Hematopoietic multipotent progenitor cell (in vitro differentiated cells): Measurements from ENCODE around the gene UROC1. TPM values are rescaled to one million over a fixed set of nuclear protein-coding genes. Genes with fewer than 3 reads are reported as not detected.

ENCODE experiments used
- DNase-seq, 3 donors: peaks; one replicate each; pipeline ENCODE4 v3.0.0-alpha.2; 2011 to 2015; ENCODE audit warnings: low read depth in 2 of 3, low spot score in 2 of 3
- total RNA-seq: library from RNA; depleted of rRNA; stranded (reverse); fragments of >200 nt; gene quantifications from one replicate; pipeline ENCODE4 v1.2.3, GENCODE V29; 2012

The UROC1 gene
- total RNA-seq, 1 donor, result under 0.01 TPM

DNA sequence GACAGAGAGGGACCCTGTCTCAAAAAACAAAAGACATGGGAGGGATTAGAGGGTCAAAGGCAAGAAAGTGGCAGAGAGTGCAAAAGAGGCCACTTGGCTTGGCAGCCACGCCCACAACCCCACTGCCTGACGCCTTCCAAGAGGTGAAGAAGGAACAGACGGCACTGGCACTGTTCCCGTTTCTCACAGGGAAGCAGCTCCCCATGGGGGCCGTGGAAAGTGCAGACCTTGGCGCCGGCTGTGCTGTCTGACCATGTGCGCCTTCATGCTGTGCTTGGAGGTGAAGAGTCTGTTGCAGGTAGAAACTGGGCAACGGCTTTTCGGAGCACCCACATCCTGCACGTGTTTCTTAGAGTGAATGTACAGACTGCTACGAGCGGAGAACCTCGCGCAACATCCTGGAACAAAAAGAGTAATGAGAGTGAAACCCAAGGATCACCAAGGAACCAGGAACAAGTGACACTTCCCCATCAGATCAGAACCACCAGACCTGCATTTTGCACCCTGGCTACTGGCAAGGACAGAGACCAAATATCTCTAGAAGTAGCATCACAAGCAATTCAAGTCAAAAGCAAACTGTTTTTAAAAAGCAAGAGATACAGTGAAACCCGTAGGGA, 51.5 kb downstream of the UROC1 start:
- DNase-seq, result no peak

DNA sequence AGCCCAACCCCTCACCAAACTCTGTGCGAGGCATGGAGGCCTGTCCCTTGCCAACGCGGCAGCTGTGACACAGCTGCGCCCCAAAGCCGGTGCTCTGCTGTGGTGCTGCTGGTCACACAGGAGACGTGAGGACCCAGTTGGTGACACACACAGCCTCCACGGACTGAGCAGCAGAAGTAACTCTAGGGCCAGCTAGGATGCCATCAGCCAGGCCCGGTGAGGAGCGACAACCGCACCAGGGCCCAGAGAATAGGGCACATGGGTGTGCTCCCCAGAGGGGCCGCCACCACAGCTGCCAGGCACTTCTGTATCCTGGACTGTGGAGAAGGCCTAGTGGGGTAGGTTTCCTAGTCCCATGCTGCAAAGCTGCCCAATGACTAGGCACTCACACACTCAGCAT, 52.6 kb downstream of the UROC1 start:
- DNase-seq, result no peak

DNA sequence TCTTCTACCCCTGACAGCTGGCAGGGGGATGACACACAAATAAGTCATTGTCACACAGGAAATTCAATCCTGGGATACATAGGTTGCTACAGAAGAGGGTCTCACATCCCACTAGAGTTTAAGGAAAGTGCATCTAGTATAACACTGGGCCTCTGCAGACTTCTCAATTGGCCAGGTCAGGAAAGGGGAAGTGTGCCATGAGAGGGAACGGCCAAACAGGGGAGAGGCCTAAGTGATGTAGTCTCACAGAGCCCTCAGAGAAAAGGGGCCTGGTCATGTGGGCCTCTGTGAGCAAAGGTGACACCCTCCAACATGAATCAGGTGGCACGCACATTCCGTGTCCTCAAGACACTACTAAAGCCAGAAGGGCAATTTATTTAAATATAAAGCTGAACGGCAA, 53.1 kb downstream of the UROC1 start:
- no peak for DNase-seq

DNA sequence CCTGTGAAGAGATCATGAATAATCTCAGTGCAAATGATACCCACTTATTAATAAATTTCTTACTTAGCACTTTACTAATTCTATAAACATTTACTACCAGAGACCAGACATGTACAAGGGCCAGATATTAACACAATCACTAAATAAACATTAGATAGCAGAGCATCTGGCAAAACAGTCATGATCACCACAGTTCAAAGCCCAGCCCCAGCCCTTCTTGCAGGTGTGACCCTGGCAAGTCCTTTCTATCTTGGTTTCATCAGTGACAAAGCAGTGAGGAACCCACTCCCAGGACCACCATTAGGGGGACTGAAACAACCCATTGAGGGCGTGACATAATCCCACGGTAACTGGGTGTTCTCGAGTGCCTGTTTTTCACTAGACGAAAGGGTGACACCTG, 53.5 kb downstream of the UROC1 start:
- no peak for DNase-seq

DNA sequence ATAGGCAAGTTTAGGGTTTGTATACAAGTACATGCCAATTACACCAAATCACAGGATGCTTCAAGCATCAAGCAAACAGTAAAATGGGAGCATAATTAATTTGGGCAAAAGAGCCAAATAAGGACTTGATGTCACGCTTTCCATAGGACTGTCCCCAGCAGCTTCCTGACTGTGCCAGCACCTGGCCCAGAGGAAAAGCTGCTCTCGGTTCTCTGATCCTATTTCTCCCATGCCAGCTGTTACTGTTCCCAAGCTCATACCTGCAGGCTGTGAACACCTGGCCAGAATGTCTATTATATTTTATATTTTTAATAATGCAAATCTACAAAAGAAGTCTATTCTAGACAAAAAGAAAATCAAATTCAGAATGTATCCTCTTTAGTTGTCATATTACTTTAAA, 54.1 kb downstream of the UROC1 start:
- no peak for DNase-seq

DNA sequence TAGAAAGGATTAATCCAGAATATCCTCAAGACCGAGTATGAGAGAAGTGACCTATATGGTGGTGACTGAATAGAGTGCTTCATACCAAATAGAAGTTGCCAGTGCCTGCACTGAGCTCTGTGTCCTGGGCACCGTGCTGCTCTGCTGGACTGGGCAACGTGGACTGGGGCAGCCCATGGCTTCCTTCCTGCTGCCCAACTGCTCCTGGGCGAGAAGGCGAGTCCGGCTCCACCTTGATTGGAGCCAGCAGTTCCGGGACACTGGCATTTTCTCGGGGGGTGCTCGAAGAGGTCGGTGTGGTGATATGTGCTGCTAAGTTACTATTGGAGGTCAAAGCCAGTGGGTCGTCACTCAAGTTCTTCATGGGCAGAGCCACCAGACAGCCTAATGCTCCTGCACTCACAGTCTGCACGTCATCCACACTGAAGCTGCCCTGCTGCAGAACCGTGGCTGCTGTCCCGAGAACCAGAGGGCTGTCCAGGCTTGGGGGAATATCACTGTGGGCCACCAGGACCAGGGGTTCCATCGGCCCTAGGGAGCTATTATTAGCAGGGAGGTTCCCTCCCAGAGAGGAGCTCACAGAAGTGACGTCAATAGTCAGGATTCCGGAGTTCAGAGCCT, 56.0 kb downstream of the UROC1 start:
- no peak for DNase-seq

DNA sequence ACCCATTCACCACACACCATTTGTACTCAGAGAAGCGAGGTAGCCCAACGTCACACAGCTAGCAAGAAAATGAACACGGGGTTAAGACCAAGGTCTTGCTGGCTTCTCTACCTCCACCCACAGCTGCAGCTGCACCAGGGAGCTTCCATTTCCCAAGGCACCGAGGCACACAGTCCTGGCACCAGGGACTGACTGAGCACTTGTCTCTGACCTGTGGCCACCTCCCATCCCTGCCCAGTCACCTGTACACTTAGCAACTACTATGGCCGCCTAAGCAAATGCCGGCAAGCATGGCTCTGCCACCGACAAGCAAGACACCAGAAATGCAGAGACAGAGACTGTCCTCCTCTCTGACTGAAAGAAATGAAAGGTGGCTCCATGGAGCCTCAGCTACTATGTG, 57.2 kb downstream of the UROC1 start:
- DNase-seq, result no peak

DNA sequence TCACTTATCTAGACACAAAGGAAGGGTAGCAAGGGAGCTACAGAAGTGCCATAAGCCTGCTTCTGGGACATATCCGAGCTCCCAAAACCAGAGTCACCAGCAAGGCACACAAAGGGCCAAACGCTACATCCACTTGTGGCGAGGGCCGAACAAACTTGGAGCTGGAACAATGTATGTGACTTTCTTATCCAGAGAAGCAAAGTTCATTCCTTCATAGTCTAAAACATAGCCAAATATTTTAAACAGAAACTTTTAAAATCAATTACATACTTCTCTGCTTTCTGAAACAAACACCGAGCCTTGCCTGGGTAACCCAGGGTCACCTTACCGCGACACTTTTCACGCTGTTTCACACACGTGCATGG, 57.8 kb downstream of the UROC1 start:
- no peak for DNase-seq

DNA sequence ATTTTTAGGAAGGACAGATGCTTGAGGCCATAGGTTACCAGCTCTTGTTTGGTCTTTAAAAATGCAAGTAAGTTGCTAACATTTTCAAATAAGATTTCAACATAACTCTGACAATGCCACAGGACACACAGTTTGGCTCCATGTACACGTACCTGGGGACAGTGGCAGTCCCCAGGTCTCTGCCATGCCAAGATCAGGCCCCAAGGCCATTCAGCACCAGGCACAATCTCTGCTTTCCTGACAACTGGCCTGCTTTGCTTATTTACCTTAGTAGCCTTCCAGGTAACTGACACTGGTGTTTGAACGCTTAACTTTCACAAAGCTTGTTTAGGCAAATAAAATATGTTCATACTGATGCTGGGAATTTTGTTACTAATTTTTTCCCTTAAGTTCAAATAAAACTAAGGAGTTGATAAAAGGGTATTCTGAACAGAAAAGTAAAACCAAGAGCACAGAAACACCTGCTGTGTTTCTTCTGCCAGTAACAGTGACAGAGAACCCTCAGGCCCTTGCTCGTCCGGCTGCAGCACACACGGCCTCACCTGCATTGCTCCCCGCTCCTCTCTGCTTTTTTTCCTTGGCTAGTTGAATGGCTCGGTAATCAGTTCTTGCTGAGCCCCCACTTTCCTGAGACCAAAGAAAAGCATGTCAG, 58.3 kb downstream of the UROC1 start:
- no peak for DNase-seq

DNA sequence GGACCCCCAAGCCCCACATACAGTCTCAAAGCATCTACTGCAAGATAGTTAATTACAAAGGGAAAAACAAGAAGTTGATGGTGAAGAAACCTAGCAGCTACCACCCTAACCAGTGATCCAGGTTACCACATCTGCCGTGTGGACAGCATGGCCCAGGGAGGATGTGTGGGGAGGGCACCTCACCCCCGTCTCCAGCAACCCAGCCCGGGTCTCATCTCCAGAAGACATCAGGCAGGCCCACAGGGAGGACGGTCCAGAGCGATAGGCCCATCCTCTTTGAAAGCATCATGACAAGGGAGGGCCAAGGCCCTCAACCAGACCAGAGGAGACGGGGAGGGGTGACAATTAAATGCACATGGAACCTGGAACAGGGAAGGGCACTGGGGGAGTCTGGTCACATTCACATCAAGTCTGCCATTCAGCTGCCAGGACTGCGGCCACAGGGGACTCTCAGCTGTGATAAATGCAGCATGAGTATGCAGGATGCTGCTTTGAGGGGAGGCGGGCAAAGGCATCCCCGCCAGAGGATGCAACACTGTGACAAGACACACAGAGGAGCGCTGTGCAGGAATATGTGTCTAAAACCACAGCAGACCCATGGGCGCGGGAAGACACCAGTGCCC, 60.7 kb downstream of the UROC1 start:
- no peak for DNase-seq

DNA sequence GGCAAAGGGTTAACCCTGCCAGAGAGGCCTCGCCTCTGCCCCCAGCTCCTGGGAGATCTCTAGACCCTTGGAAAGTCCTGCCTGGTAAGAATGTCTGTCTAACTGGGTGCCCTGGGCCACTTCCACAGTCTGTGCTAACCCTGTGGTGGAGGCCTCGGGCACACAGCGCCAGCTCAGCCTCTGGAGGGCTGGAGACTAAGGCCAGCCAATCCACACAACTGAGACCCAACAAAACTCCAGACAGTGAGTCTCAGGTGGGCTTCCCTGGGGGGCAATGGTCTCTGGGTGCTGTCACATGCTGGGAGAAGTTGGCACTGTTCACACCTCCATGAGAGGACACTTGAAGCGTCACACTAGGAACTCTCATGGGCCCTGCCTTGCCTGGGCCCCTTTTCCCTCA, 61.4 kb downstream of the UROC1 start:
- no peak for DNase-seq

DNA sequence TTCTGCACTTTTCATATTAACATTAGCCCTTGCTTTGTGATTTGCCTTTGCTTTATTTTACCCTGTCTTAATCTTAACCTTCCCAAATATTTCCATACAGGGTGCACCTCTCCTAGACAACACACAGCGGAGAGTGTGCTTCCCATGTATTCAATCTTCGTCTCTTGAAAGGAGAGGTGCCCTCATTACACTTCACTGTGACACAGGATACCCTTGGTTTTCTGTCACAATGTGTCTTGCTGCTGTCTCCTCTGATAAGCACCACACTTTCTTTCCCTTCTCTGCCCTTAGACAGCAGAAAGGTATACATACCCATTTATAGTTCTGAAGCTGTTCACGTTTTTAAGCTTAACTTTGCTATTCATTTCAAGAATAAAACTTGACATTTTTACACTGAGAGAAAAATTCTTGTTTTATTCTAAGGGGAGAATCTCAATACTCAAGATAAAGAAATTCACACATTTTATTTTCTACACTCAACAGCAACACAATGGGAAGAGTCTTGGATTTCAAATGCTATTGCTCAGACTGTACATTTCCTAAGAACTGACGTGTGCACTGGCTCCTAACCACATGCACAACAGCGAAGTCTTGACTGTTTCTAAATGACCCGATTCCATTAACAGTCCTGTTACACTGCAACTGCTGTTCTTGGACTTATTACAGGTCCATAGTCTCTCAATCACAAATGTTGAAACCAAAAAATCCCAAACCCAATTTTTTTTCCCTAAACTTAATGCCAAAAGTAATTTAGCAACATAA, 63.0 kb downstream of the UROC1 start:
- no peak for DNase-seq

DNA sequence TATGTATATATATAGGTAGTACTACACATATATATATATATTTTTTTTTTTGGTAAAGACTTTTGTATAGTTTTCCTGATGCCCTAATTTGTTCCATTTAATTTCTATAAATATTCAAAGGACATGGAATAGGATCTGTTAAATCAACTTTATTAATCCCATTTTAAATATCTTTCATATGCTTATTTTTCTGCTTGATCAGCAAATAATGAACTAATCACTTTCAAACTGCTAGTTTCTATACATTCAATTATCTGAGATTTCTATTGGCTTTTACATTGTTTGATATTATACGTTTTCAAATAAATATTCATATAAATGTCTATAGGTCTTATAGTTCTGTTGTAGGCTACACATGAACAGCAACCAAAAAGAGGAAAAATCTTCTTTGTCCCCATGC, 63.5 kb downstream of the UROC1 start:
- DNase-seq, result no peak

DNA sequence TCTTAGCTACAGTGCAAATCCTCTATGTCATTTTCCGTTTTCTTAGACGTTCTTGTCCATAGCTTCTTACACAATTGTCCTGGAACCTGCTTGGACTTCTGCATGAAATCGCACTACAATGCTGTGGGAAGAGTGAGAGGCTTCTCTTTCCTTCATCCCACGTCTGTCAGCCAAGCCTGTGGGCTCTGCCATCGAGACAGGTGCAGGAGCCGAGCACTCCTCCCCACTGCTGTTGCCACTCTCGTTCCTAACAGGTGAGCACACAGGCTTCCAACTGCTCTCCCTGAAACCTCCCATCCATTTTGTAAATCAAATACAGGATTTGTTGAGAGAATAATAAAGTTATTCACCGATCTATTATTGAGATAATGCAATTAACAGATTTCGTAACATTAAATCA, 65.4 kb downstream of the UROC1 start:
- no peak for DNase-seq

DNA sequence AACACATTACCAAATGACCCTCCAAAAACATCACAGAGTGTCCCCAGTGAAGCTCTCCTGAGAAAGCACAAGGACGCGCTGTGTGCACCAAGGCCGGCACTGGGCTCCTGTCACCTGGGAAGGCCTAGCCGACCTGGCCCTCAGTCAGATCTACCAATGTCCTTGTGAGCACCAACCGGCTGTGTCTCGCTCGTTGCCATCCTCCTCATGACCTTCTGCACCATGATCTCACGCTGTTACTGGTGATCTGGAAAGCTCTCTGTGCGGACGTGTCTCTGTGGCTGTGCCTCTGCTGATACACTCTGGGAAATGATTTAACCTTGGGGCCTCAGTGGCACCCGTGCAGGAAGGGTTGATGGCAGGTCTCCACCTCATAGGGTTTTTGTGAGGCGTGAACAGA, 66.1 kb downstream of the UROC1 start:
- DNase-seq, result no peak

DNA sequence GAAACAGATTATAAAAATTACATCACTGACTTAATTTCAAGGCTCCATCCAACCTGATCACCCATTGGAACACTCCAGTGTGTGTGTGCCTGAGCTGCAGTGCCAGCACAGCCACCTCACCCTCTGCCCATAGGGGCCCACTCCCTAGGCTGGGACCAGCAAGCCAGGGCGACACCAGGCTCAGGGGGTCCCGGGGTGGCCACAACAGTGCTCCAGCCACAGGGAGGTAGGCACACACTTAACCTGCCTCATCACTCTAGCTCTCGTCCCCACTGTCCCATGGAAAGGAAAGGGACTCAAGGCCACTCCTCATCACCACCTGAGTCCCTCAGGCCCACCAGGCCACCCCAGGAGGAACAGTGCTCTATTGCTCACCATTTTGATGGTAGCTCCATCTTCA, 66.8 kb downstream of the UROC1 start:
- DNase-seq, result no peak

DNA sequence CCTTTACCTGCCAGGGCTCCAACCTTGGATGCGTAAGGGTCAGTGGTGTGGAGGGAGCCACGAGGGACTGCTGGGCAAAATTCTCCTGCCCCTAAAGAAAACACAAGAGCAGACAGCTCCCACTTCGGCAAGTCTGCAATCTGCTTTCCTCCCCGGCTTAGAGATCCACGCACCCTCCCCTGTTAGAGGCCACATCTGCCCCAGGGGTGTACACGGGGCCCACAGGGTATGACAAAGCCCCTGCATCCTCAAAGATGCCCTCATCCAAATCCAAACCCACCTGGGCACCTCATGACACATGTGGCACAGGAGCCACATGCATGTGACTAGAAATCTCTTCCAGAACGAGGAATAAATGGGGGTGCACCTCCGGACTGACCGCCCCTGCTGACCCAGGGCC, 67.4 kb downstream of the UROC1 start:
- no peak for DNase-seq

DNA sequence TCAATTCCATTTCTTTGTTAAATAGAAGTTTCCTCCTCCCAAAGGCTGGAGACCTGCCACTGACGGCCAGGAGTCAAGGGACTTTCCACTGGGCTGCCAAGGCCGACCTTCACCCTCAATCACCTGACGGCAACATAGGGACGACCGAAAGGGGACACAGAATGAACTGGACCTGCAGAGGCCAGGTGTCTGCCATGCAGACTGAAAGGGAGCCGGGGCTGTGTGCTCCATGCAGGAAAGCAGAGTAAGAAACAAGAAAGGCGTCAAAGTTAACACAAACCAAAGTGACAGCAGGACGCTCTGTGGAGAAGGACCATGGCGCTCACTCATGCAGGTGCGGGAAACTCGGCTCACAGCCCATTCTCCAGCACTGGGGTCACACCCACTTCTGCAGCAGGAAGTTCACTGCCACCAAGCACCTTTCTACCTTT, 67.9 kb downstream of the UROC1 start:
- DNase-seq, result no peak

DNA sequence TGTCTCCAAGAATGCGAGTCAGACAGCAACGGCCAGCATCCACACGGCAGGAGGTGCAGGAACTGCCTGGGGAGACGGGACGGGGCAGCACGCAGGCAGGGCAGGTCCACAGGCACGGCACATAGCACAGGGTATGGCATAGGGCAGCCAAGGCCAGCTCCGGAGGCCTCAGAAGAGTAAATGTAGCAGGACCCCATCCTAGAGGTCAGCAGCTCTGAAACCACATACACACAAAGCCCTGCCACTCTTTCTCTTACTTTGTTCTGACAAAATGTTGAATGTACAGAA, 68.7 kb downstream of the UROC1 start:
- DNase-seq, result no peak

DNA sequence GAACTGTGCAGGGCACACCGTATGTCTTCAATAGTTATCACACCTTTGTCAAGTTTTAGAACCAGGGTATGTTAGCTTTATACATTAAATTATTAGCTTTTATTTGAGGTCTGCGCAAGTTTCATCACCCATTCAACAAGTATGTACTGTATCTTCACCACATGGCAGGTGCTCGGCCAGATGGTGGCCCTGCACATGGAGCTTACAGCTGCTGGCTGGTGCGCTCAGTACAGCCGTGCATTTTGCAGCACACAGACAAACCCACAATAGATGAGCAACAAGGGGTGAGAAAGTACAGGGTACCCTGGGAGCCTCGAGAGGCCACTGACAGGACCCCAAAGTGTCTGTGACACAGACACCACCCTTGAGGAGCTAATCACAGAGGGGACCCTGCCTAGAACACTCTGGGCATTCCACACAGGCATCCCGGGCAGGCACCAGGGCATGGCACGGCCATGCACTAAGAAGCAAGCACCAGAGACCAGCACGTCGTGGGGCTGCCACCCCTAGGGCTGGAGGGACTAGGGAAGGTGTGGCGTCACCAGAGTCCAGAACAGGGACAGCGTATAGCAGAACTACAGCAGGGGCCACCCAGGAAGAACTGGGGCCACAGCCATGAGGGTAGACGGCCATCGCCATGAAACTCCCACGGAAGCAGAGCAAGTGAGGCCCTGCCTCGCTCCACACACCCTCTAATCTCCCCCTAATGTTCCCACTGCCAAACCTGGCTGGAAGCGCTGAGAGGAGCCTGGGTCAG, 69.3 kb downstream of the UROC1 start:
- DNase-seq, result no peak
